HG03103 (cell line): ENCODE measurements around the gene RPS6KA4.
"Not testable (repeated sequence)": the region's sequence is repeated elsewhere in the genome, so short reads cannot be mapped to it uniquely, and the experiment has no call there.

Source experiments
- ATAC-seq: cut with Tn5 transposase; IDR thresholded peaks from one replicate; pipeline ENCODE4 v1.9.1; 2021; ENCODE audit warnings: low read depth; ENCODE audit not compliant: unreplicated experiment

Gene RPS6KA4

DNA sequence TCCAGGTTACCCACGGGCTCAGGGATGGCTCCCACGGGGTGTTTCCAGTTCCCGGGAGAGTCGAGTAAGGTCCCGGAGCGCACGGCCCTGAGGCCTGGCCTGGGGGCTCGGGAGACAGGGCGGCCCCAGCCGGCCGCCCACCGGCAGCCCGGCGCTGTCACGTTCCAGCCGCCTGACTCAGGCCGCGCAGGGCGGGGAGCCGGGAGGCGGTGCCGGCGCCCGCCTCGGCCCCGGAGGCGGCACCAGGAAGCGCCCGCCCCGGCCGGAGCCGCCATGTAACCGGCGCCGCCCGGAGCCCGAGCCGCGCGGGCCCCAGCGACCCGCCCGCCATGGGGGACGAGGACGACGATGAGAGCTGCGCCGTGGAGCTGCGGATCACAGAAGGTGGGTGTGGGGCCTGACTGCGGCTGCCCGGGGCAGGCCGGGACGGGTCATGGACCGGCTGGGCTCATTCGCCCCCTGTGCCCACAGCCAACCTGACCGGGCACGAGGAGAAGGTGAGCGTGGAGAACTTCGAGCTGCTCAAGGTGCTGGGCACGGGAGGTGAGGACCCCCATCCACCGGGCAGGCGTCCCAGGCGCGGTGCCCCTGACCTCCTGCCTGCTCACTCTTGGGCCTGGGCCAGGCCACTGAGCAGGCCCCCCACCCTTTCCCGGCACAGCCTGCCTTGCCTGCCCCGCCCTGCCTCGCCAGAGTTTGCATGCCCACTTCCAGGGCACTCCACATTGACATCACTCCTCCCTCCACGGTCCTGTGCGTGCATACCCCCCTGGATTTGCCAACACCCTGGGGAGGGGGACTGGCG, at the start of gene RPS6KA4:
RPS6KA4 (plus strand) TSS at position 256 of the 805 bp plus-strand sequence; CDS start at position 330, 74 bp downstream.
- ATAC-seq = peak; percentile 51

DNA sequence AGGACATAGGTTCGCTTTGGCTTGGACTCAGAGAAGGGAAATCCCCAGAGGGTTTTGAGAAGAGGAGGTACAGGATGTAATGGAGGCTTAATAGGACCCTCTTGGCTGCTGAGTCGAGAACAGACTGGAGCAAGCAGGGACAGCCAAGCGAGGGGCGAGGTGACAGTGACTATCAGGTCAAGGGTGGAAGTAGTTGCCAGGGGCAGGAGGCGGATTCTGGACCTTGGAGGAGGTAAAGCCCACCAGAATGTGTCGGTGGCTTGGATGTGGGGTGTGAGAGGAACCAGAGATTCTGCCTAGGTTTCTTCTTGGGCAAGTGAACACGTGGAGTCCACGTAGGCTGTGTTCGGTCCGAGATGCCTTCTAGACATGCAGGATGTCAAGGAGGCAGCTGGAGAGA, 46.0 kb upstream of the RPS6KA4 start:
- no peak for ATAC-seq

DNA sequence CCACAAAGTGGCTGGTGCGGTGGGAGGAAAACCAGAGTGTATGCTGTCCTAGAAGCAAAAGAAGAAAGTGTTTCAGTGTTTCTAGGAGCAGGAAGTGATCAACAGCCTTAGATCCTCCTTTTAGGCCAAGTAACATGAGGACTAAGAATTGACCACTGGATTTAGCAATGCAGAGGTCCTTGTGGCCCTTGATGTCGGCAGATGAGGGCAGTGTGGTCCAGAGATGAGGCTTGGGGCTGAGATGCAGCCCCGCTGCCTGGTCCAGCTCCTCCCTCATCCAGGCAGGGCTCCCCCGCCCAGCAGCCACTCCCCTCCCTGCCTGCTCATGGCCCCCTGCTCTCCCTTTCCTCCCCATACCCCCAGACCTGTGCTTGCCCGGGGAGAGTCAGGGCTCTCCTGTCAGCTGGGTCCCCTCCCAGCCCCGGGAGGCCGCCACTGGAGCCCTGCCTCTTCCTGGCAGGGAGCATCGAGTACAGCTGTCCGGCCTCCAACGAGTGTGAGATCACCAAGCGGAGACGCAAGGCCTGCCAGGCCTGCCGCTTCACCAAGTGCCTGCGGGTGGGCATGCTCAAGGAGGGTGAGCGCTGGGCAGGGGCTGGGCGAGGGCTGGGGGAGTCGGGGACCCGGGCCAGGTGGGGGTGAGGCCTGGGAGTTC, 45.3 kb upstream of the RPS6KA4 start:
- ATAC-seq = no peak

DNA sequence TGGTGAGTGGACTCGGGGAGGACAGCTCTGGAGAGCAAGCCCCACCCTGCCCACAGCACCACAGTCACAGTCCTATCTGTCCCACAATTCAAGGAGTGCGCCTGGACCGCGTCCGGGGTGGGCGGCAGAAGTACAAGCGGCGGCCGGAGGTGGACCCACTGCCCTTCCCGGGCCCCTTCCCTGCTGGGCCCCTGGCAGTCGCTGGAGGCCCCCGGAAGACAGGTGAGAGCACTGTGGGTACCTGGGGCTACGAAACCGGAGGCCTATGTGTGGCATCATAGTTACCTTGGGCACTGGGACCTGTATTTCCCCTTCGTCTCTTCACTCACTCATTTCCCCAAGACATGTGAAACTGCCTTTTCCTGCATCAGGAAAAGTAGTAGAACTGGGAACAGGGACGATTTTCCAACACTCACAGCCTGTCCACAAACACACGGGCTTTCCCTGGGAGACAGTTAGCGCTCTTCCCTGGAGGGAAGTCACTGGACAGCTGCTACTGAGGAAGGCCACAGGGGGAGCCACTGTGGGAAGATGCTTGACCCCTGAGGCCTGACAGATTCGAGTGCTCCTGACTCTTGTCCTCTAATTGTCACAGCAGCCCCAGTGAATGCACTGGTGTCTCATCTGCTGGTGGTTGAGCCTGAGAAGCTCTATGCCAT, 44.7 kb upstream of the RPS6KA4 start:
- no peak for ATAC-seq

DNA sequence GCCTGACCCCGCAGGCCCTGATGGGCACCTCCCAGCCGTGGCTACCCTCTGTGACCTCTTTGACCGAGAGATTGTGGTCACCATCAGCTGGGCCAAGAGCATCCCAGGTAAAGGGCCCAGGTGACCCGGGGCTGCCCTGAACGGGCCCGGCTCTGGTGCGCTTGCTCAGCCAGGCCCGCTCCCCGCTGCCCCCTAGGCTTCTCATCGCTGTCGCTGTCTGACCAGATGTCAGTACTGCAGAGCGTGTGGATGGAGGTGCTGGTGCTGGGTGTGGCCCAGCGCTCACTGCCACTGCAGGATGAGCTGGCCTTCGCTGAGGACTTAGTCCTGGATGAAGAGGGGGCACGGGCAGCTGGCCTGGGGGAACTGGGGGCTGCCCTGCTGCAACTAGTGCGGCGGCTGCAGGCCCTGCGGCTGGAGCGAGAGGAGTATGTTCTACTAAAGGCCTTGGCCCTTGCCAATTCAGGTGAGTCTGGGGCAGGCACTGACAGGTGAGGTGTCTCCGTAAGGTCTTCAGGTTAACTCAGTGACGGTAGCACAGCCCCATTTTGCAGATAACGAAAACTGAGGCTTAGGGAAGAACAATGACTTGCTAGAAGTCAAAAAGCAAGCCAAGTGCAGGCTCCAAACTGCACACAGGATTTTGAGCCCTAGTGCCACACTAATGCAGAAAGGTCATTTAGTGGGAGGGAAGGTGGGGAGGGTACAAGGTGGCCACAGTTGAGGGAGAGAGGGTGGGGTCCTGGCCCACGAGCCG, 44.0 kb upstream of the RPS6KA4 start:
- ATAC-seq = no peak

DNA sequence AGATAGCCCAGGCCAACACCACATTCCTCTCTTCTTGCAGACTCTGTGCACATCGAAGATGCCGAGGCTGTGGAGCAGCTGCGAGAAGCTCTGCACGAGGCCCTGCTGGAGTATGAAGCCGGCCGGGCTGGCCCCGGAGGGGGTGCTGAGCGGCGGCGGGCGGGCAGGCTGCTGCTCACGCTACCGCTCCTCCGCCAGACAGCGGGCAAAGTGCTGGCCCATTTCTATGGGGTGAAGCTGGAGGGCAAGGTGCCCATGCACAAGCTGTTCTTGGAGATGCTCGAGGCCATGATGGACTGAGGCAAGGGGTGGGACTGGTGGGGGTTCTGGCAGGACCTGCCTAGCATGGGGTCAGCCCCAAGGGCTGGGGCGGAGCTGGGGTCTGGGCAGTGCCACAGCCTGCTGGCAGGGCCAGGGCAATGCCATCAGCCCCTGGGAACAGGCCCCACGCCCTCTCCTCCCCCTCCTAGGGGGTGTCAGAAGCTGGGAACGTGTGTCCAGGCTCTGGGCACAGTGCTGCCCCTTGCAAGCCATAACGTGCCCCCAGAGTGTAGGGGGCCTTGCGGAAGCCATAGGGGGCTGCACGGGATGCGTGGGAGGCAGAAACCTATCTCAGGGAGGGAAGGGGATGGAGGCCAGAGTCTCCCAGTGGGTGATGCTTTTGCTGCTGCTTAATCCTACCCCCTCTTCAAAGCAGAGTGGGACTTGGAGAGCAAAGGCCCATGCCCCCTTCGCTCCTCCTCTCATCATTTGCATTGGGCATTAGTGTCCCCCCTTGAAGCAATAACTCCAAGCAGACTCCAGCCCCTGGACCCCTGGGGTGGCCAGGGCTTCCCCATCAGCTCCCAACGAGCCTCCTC, 43.1 kb upstream of the RPS6KA4 start:
- not testable (repeated sequence) for ATAC-seq

DNA sequence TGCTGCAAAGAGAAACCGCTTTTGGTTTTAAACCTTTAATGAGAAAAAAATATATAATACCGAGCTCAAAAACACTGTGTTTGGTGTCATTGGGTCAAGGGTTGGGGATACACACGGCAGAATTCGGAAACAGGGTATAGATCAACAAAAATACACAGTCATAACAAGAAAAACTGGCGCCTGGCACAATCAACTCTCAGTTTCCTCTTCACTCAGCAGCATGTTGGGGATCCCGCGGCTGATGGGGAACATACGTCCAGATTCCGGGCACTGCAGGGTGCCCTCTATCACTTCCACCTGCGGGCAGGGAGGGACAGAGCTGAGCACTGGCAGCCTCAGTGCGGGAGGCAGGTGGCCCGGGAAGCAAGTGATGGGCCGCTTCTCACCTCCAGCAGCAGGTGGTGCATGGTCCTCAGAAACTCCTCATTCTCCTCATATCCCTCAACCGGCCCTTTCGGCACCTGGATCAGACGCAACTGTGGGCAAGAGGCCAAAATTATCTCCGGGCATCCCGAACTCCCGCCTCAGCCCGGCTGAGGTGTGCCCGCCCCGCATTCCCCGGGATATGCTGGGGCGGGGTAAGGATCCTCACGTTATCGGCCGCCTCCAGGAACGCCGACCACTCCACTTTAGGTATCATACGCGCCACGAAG, 42.2 kb upstream of the RPS6KA4 start:
- no peak for ATAC-seq

DNA sequence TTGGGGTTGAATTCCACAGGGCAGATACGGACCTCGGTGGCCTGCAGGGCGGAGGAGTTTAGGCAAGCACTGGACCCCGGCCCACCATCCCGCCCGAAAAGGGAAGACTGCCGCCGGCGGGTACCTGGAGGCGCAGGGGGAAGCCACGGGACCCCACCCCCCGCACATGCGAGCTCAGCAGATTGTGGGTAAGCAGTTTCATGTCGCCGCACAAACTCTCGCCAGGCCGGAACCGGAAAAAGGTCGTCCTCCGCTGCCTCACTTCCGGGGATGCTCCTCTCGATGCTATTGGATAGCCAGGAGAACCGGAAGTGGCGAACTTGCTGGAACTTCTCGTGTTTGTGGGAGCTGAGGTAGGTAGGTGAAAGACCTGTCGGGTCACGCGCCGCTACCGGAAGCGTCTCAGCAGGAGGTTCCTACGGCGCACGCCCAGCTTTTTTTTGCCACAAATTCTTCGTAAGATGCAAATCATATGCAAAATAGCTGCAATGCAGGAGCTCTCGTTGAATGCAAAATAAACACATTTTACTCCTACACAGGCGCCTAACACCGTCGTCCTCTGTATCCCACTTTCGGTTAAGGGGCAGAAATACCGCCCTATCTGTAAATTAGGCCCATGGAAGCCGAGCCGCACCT, 41.5 kb upstream of the RPS6KA4 start, which contains the start of gene TRMT112:
TRMT112 (minus strand) TSS at position 235 of the 636 bp plus-strand sequence; CDS start at position 202, 33 bp downstream.
- ATAC-seq = no peak

DNA sequence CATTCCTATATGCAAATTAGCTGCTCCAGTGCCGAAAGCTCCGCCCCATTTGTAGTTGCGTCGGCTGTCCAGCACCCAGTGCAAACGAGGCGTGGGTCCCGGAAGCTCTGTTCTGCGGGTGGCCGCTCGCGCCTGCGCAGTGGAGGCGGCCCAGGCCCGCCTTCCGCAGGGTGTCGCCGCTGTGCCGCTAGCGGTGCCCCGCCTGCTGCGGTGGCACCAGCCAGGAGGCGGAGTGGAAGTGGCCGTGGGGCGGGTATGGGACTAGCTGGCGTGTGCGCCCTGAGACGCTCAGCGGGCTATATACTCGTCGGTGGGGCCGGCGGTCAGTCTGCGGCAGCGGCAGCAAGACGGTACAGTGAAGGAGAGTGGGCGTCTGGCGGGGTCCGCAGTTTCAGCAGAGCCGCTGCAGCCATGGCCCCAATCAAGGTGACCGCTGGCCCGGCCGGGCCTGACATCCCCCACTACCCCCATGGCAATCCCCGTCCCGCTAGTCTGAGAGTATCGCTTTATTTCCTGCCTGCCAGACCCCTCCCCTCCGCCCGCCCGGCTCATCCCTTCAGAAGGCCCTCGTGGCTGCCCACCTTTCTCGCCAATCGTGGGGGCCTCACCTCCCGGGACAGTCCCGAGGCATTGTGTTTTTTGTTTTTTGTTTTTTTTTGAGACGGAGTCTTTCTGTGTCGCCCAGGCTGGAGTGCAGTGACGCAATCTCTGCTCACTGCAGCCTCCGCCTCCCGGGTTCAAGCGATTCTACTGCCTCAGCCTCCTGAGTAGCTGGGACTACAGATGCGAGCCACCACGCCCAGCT, 40.8 kb upstream of the RPS6KA4 start, which contains the start of gene PRDX5:
PRDX5 (plus strand) TSS at position 161 of the 805 bp plus-strand sequence; CDS start at position 256, 95 bp downstream.
- ATAC-seq = no peak

DNA sequence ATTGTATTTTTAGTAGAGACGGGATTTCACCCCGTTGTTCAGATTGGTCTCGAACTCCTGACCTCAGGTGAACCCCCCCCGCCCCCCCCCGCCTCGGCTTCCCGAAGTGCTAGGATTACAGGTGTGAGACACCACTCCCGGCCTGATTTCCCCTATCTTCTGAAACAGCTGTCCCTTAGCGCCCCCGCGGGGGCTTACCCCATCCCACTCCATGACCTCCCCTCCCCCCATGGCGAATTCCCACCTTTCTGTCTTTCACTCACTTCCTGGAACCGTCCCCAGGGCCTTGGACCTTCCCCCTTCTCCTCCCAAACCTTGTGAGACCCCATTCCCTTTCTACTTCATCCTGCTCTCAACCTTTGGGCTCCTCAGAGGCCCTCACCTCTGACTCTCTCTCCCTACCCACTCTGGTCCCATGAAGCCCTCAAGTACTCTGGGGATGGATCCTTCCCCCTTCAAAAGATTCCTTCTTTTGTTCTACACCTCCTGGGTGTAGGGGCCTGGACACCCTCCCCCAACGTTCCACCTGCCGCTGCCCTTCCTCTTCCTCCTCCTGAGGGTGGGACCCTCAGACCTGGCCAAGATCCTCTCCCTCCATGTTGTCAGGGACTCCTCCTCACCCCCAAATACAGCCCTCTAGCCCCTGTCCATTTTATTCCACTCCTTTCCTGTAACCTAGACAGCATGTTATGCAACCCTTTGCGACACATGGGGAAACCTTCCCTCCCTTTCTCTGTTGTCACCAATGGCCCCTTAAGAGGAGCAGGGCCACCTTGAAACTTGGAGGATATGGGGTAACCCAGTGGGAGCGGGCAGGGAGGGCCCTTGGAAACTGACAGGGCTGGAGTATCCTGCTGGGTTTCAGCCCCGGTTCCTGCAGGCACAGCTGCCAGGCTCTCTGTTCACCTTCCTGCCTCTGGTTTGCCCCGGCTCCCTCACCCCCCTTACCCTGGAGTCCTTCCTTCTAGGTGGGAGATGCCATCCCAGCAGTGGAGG, 39.9 kb upstream of the RPS6KA4 start:
- no peak for ATAC-seq

DNA sequence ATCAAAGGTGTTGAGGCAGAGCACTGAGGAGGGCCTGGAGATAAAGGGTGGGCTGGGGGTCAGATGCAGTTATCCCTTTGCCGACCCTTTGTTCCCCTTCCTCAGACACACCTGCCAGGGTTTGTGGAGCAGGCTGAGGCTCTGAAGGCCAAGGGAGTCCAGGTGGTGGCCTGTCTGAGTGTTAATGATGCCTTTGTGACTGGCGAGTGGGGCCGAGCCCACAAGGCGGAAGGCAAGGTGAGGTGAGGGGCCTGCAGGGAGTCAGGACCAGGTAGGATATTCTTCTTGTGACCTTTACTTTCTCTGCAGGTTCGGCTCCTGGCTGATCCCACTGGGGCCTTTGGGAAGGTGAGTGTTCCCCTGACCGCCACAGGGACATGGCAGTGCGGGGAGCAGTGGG, 38.4 kb upstream of the RPS6KA4 start:
- ATAC-seq = no peak

DNA sequence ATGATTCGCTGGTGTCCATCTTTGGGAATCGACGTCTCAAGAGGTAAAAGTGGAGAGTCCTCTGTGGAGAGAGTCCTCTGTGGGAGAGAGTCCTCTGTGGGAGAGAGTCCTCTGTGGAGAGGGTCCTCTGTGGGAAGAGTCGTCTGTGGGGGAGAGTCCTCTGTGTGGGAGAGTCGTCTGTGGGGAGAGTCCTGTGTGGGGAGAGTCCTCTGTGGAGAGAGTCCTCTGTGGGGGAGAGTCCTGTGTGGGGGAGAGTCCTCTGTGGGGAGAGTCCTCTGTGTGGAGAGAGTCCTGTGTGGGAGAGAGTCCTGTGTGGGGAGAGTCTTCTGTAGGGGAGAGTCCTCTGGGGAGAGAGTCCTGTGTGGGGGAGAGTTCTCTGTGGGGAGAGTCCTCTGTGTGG, 37.9 kb upstream of the RPS6KA4 start:
- ATAC-seq = no peak

DNA sequence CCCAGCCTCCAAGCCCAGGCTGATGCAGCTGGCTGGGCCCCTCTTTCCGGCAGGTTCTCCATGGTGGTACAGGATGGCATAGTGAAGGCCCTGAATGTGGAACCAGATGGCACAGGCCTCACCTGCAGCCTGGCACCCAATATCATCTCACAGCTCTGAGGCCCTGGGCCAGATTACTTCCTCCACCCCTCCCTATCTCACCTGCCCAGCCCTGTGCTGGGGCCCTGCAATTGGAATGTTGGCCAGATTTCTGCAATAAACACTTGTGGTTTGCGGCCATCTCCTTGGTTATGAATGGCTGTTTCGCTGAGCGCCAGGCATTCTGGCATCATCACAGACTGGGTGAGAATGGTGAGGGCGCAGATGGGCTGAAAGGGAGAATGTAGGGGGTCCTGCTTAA, 37.4 kb upstream of the RPS6KA4 start:
- ATAC-seq = no peak

DNA sequence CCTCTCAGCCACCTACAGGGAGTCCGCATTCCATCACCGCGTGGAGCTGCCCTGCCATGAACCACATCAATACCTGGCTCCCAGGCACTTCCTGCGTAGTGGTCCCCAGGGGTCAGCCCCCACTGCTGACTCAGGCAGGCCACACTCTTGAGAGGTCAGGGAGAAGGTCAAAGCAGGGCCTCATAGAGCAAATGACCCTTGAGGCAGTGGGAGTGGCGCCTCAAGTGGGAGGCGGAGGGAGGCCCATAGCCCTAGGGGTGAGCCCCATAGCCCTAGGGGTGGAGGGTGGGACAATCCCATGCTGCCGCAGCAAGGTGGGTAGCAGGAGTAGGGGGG, 36.1 kb upstream of the RPS6KA4 start:
- ATAC-seq = no peak

DNA sequence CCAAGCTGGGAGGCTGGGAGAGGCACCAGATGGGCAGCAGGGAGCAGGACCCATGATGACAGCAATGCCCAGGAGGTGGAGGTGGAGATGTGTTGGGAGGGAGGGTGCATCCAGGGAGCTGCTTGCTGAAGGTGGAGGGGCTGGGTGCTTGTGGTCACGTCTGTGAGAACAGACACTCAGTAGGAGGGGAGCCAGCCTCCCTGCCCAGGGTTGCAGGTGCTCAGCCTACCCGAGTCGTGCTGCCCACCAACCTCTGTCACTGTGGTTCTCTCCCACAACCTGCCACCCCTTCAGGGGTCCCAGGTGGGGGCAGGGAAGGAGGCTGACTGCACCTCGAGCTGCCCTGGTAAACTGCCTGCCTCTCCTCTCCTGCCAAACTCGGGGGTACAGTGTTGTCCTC, 35.6 kb upstream of the RPS6KA4 start:
- no peak for ATAC-seq

DNA sequence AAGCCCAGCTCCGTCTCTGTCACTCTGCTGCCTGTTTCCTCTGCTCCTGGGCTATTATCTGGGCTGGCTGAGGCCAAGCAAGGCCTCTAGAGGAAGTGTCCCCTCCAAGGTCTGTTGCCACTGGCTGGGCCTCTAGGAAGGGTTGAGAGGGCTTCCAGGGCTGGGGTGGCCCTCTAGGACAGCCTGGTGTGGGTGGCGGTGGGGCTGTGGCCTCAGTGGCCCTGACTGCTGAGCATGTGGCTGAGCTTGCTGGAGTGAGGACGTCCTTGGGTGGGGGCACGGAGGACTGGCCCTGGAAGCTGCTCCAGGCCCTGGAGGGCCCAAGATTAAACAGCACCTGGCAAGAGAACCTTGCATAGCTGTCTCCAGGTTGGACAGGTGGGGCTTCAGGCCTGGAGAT, 35.0 kb upstream of the RPS6KA4 start:
- not testable (repeated sequence) for ATAC-seq
